Right lobe of liver (tissue), 6 donors: Measurements from ENCODE around the gene SYNM. TPM values are rescaled to one million over a fixed set of nuclear protein-coding genes. Genes with fewer than 3 reads are reported as not detected.
A peak's percentile ranks its signal among the peaks of the same experiment; 100 is the strongest.

Experiments used
- ATAC-seq, 4 donors: fragments of 200-7000 bp; cut with Tn5 transposase; one replicate each; pipeline ENCODE4 v1.9.1; 2020; ENCODE audit warnings: mild to moderate bottlenecking in 4 of 4, moderate library complexity in 4 of 4
- DNase-seq, 3 donors: peaks; one replicate each; pipeline ENCODE4 v3.0.0-alpha.2; 2020
- H3K27ac ChIP-seq, 3 donors: fragments of 200-600 bp; one replicate each; pipeline ENCODE4 v1.8.0; 2022
- H3K27me3 ChIP-seq, 2 donors: fragments of 200-600 bp; one replicate each; pipeline ENCODE4 v1.8.0; 2022
- H3K36me3 ChIP-seq, 4 donors: fragments of 200-600 bp; sonication (generic) in 1 of 4; one replicate each; pipeline versions ENCODE4 v1.5.1 to v1.8.0; 2017 to 2022; ENCODE audit warnings: control low read depth in 1 of 4
- H3K4me1 ChIP-seq, 4 donors: fragments of 200-600 bp; sonication (generic) in 1 of 4; one replicate each; pipeline versions ENCODE4 v1.5.1 to v1.8.0; 2017 to 2022; ENCODE audit warnings: control low read depth in 1 of 4
- H3K4me3 ChIP-seq, 3 donors: fragments of 200-600 bp; one replicate each; pipeline ENCODE4 v1.8.0; 2022
- H3K9me3 ChIP-seq, 4 donors: fragments of 200-600 bp; sonication (generic) in 1 of 4; one replicate each; pipeline versions ENCODE4 v1.5.1 to v1.8.0; 2017 to 2022; ENCODE audit warnings: control low read depth in 1 of 4
- CTCF ChIP-seq, 4 donors: fragments of 200-600 bp in 3 of 4; fragments of 450-650 bp in 1 of 4; IDR thresholded peaks; one replicate each; pipeline versions ENCODE4 v1.5.1 to v1.8.0; 2016 to 2022; ENCODE audit warnings: antibody characterized with exemption in 4 of 4, mild to moderate bottlenecking in 2 of 4
- POLR2A ChIP-seq: fragments of 450-650 bp; IDR thresholded peaks from one replicate; pipeline ENCODE4 v1.6.1; 2017; ENCODE audit warnings: antibody characterized with exemption, mild to moderate bottlenecking
- WGBS: methylation state at CpG from one replicate; pipeline ENCODE4 v1.1.6; 2018; ENCODE audit warnings: low coverage, low lambda C conversion rate; ENCODE audit not compliant: insufficient coverage; ENCODE audit errors: missing lambda C conversion rate; 5-methylcytosine and 5-hydroxymethylcytosine counted together
- intact Hi-C, 2 donors: fragments of 100-400 bp; cut with DNase I; formaldehyde crosslinking; loops; one replicate each; pipeline versions ENCODE4 v1.11.2 to v1.14.1; 2022
- total RNA-seq, 6 experiments: library from RNA; depleted of rRNA in 2 of 6; stranded (reverse); fragments of >200 nt in 2 of 6; fragmentation: NEBNext Ultra II Directional in 3 of 6; extraction: Animal tissue kit (Norgen Biotek cat#: 25700) in 3 of 6; gene quantifications; one replicate each; pipeline versions ENCODE4 v1.1.0 to v1.2.4, GENCODE V29; 2016 to 2023
- donor health status: DM: no; HTN: yes; CAD: no.
- donor health status: DM: no; HTN: no; CAD: no.
- donor health status: DM: no; HTN: no; CAD: no.
- donor health status: DM: no; HTN: yes; CAD: no.
- donor health status: DM: no; HTN: yes; CAD: no.

The SYNM gene
- total RNA-seq, 6 experiments from 2014 or later = 1.6 to 3.5 (median 2.9) TPM

DNA sequence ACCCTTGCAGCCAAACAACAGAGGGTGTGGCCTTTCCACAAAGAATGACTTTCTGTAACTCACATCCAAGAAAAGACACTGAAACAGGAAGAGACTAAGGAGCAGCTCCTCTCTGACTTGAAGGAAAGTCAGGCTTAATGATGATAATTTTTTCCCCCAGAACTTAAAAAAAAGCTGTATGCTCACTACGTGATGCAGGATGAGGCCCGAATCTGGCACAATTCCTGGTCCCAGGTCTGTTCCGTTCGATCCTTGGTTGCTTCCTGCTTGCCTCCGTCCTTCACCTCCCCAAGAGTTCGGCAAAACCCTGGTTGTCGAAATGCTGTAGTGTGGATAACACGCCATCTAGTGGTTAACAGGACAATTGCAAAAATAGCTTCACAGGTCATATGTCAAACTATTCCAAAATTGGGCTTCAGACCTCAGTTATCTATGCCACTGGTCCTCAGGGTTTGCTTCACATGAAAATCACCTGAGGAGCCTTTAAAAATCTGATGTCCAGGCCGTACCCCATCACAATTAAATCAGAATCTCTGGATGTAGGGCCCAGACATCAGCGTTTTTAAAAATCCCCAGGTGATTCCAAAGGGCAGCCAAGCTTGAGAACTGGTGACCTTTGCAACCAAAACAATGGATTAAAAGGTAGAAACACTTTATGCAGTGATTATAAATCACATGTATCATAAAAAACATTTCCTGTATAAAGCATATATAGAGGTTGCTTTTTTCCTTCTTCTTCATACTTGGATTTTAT is 28.1 kb upstream of the SYNM start:
- peak; percentile 94 to 99 (median 97) for ATAC-seq
- TF ChIP-seq CTCF (IDR thresholded peaks at IDR 0.05) = peak; percentile 84 to 91 (median 89)
- no peak for TF ChIP-seq POLR2A
- H3K9me3 ChIP-seq = no peaks in the 10 kb centered on the region
- H3K4me1 ChIP-seq = no peaks in the 10 kb centered on the region
- intact Hi-C loops = loop anchor here in 1 of 2 donors (10.0 kb wide), 1 partner anchor 632 kb away; no protein-coding TSS in a partner anchor
- no peaks in the 10 kb centered on the region for H3K36me3 ChIP-seq
- peak in 2 of 3 donors; percentile 56 to 63 for DNase-seq
- no peaks in the 10 kb centered on the region for H3K27me3 ChIP-seq
- whole genome bisulfite sequencing = 2% methylated on average over 10 of the region's 10 CpGs
- no peak overlapping the region for H3K27ac ChIP-seq
- peak overlapping the region in 1 of 3 donors; percentile 20 for H3K4me3 ChIP-seq

DNA sequence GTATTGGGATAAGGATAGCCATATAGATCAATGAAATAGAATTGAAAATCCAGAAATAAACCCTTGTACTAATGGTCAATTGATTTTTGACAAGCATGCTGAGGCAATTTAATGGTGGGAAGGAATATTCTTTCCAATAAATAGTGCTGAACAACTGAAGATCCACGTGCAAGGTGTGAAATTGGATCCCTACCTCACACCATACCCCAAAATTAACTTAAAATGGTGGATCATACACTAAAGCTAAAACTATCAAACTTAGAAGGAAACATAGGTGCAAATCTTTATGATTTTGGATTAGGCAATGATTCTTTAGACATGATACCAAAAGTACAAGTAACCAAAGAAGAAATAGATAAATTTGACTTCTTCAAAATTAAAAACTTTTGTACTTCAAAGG is 22.1 kb upstream of the SYNM start:
- no peak for ATAC-seq
- no peaks in the 10 kb centered on the region for H3K9me3 ChIP-seq
- H3K27ac ChIP-seq = no peak overlapping the region
- no peaks in the 10 kb centered on the region for H3K4me1 ChIP-seq
- H3K4me3 ChIP-seq = no peak overlapping the region
- TF ChIP-seq POLR2A (no peak), CTCF (IDR thresholded peaks at IDR 0.05) (no peak)
- no peak for DNase-seq
- WGBS = 70% methylated on average over 1 of the region's 1 CpG
- intact Hi-C loops = no loop called here
- H3K36me3 ChIP-seq = no peaks in the 10 kb centered on the region
- H3K27me3 ChIP-seq = no peaks in the 10 kb centered on the region

GRCh38 chr15:99084965-99085364 is 19.9 kb upstream of the SYNM start:
- no peak overlapping the region for H3K4me3 ChIP-seq
- no peaks in the 10 kb centered on the region for H3K9me3 ChIP-seq
- TF ChIP-seq POLR2A = no peak
- TF ChIP-seq CTCF (IDR thresholded peaks at IDR 0.05) = no peak
- no peaks in the 10 kb centered on the region for H3K4me1 ChIP-seq
- 88% methylated on average over 10 of the region's 10 CpGs for WGBS
- DNase-seq (no peak), ATAC-seq (no peak)
- intact Hi-C loops = no loop called here
- H3K27ac ChIP-seq = no peak overlapping the region
- no peaks in the 10 kb centered on the region for H3K27me3 ChIP-seq
- no peaks in the 10 kb centered on the region for H3K36me3 ChIP-seq

DNA sequence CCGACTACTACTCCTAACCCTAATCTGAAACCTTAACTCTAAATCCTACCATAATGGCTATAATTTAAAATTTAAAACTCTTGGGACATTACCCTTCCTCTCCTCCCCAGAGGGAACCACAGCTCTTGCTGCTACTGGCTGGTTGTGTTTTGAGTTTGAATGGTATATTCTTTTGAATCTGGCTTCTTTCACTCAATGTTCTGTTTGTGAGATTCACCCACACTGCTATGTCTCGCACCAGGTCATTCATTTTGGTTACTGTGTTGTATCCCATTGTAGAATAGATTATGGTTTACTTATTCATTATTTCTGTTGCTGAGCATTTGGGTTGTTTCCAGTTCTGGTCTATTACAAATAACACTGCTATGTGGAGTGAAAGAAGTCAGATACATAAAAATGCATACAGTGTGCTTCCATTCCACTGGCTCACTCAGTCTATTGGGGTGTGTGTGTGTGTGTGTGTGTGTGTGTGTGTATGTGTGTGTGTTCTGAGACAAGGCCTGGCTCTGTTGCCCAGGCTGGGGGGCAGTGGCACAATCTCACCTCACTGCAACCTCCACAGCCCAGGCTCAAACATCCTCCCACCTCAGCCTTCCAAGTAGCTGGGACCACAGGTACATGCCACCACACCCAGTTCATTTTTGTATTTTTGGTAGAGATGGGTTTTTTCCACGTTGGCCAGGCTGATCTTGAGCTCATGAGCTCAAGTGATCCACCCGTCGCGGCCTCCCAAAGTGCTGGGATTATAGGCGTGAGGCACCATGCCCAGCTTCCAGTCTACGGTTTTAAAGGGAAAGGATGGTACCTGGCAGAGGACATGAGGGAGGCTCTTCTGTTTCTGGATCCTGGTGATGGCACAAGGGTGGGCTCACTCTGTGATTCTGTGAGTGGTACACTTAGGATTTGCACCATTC is 19.2 kb upstream of the SYNM start:
- H3K9me3 ChIP-seq = no peaks in the 10 kb centered on the region
- no peak overlapping the region for H3K27ac ChIP-seq
- DNase-seq (no peak), ATAC-seq (no peak)
- 58% methylated on average over 3 of the region's 8 CpGs for WGBS
- intact Hi-C loops = no loop called here
- H3K36me3 ChIP-seq = no peaks in the 10 kb centered on the region
- H3K4me3 ChIP-seq = no peak overlapping the region
- TF ChIP-seq CTCF (IDR thresholded peaks at IDR 0.05) = no peak
- no peak for TF ChIP-seq POLR2A
- H3K4me1 ChIP-seq = no peaks in the 10 kb centered on the region
- no peaks in the 10 kb centered on the region for H3K27me3 ChIP-seq
